GM12891 (cell line): ENCODE measurements around the gene CACNG4.

Experiments
- PAX5 ChIP-seq: IDR thresholded peaks from 2 replicates; pipeline ENCODE4 v1.6.1; 2011; ENCODE audit warnings: low read length, moderate library complexity, mild to moderate bottlenecking; ENCODE audit not compliant: insufficient read depth, severe bottlenecking
- POLR2A ChIP-seq: IDR thresholded peaks from 2 replicates; pipeline ENCODE4 v1.6.1; 2011; ENCODE audit warnings: low read depth, low read length, control low read depth
- POLR2AphosphoS5 ChIP-seq: IDR thresholded peaks from 2 replicates; pipeline ENCODE4 v1.6.1; 2011; ENCODE audit warnings: low read depth, low read length, control low read depth
- POU2F2 ChIP-seq: IDR thresholded peaks from 2 replicates; pipeline ENCODE4 v1.6.1; 2011; ENCODE audit warnings: low read depth, mild to moderate bottlenecking, control low read depth, low read length, moderate library complexity
- SPI1 ChIP-seq: IDR thresholded peaks from 2 replicates; pipeline ENCODE4 v1.6.1; 2011; ENCODE audit warnings: low read depth, low read length, control low read depth
- TAF1 ChIP-seq: IDR thresholded peaks from 2 replicates; pipeline ENCODE4 v1.6.1; 2011; ENCODE audit warnings: low read depth, low read length, control low read depth

DNA sequence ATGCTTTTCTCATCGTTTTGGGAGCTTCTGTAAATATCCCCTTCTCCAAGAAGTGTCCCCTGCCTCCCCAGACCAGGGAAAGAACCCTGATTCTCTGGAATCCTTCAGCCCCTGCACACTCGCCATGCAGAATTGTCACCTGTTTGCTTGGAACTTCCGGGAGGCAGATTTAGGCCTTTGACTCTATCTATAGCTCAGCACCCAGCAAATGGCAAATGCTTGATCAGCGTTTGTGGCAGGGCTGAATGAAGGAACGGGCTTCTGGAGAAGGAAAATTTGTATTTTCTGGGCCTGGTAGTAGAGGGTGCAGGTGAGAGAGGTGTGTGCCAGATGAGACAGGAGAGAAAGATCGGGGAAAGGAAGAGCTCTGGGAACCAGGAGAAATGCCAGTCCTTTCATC, 18.3 kb upstream of the CACNG4 start:
- TF ChIP-seq TAF1 (no peak), POLR2A (no peak), POLR2AphosphoS5 (no peak), PAX5 (no peak), SPI1 (no peak), POU2F2 (no peak)
